22Rv1 (cell line): ENCODE data around the gene SERPINB1.
A peak's percentile ranks its signal among the peaks of the same experiment; 100 is the strongest.

Experiments used
- H3K27ac ChIP-seq: fragments of 450-650 bp; 2 replicates; pipeline ENCODE4 v1.5.1; 2017
- ZFX ChIP-seq: fragments of 450-650 bp; IDR thresholded peaks from 2 replicates; pipeline ENCODE4 v1.6.1; 2017; ENCODE audit warnings: antibody characterized with exemption, borderline replicate concordance
- TF ChIP-seq, protein P1 (sequence below): fragments of 450-650 bp; IDR thresholded peaks from 2 replicates; pipeline ENCODE4 v1.5.1; 2017; ENCODE audit warnings: mild to moderate bottlenecking

Gene SERPINB1

DNA sequence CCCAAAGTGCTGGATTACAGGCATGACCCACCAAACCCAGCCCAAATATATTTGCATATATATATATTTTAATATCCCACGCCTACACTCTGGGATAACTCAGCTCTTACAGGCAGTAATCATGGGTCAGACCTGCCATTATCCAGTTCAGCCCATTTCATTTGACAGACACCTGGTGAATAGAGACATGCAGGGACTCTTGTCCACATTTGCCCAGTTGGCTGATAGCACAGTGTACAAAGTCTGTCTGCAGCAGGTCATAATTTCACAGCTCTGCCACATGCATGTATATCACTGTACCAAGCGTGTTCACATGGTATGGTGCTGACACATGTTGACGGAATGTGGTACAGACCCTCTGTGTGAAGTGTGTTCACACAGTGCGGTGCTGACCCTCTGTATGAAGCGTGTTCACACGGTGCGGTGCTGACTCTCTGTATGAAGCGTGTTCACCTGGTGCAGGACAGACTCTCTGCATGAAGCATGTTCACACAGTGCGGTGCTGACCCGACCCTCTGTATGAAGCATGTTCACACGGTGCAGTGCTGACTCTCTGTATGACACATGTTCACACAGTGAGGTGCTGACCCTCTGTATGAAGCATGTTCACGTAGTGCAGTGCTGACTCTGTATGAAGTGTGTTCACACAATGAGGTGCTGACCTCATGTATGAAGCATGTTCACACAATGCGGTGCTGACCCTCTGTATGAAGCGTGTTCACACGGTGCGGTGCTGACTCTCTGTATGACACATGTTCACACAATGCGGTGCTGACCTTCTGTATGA lies 10.3 kb upstream of the SERPINB1 start:
- TF ChIP-seq, protein P1, sequence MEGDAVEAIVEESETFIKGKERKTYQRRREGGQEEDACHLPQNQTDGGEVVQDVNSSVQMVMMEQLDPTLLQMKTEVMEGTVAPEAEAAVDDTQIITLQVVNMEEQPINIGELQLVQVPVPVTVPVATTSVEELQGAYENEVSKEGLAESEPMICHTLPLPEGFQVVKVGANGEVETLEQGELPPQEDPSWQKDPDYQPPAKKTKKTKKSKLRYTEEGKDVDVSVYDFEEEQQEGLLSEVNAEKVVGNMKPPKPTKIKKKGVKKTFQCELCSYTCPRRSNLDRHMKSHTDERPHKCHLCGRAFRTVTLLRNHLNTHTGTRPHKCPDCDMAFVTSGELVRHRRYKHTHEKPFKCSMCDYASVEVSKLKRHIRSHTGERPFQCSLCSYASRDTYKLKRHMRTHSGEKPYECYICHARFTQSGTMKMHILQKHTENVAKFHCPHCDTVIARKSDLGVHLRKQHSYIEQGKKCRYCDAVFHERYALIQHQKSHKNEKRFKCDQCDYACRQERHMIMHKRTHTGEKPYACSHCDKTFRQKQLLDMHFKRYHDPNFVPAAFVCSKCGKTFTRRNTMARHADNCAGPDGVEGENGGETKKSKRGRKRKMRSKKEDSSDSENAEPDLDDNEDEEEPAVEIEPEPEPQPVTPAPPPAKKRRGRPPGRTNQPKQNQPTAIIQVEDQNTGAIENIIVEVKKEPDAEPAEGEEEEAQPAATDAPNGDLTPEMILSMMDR, result no peak
- TF ChIP-seq ZFX, result no peak

DNA sequence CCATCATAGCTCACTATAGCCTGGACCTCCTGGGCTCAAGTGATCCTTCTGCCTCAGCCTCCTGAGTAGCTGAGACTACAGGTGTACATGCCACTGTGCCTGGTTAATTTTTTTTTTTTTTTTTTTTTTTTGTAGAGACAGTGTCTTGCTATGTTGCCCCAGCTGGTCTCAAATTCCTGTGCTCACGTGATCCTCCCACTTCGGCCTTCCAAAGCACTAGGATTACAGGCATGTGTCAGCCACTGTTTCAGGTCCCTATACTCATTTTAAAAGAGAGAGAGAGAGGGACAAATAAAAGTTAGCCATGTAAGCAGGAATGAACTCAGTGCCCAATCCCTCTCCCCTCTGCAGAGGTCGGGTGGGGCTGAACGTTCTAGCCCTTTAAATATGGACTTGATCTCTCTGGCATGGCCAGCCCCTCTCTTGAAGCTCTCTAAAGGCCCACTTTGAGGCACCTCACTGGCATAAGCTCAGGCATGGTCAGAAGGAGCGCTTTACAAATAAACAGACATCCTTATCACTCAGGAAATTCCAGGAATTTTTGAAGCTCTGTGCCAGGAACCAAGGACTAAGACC lies 9.0 kb upstream of the SERPINB1 start:
- TF ChIP-seq, protein P1, result no peak
- TF ChIP-seq ZFX, result no peak
- H3K27ac ChIP-seq, result no peak overlapping the region

More for the DNA sequence above, 10.3 kb upstream of the SERPINB1 start:
- H3K27ac ChIP-seq, result no peak overlapping the region

DNA sequence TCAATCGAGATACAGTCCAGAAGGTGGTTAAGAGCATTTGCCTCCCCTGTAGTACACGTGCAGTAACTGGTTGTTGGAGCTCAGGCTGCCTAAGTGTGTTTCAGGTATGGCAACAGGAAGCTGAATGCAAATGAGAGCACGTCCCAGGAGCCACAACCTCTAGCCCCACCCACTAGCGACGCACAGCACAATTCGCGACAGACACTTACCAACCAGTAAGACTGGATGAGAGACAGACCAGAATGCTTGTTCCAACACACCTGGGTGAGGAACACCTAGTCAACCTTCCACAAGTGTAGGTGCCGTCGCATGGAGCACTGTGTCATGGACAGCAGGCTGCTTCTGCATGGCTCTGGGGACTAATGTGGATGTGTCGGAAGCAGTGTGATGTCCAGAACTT lies 7.2 kb upstream of the SERPINB1 start:
- TF ChIP-seq ZFX, result no peak
- TF ChIP-seq, protein P1, result no peak
- peak overlapping the region; percentile 69 for H3K27ac ChIP-seq

DNA sequence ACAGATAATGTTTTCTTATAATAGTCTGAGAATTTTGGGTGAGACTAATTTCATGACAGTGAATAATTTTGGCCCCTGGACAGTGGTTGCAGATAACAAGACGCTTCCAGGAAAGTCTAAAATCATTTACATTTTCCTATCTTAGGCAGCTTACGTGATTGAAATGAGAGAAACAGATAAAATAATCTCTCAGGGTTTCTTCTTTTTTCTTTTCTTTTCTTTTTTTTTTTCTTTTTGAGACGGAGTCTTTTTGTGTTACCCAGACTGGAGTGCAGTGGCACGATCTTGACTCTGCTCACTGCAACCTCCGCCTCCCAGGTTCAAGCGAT lies 4.2 kb upstream of the SERPINB1 start:
- H3K27ac ChIP-seq, result peak overlapping the region; percentile 25; the same call in 1 of the 2 replicates
- no peak for TF ChIP-seq ZFX
- TF ChIP-seq, protein P1, result no peak

DNA sequence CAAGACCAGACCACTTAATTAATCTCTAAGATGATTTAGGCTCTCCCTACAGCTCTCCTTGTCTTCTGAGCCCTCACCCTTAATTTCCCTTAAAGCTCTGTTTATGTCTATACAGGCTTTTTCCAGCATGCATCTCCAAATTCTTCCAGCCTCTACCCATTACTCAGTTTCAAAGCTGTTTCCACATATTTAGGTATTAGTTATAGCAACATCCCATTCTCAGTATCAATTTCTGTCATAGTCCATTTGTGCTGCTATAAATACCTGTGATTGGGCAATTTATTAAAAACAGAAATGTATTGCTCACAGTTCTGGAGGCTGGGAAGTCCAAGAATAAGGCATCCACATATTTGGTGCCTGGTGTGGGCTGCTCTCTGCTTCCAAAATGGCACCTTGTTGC lies 2.3 kb upstream of the SERPINB1 start:
- no peak overlapping the region for H3K27ac ChIP-seq
- TF ChIP-seq, protein P1, result no peak
- TF ChIP-seq ZFX, result no peak

DNA sequence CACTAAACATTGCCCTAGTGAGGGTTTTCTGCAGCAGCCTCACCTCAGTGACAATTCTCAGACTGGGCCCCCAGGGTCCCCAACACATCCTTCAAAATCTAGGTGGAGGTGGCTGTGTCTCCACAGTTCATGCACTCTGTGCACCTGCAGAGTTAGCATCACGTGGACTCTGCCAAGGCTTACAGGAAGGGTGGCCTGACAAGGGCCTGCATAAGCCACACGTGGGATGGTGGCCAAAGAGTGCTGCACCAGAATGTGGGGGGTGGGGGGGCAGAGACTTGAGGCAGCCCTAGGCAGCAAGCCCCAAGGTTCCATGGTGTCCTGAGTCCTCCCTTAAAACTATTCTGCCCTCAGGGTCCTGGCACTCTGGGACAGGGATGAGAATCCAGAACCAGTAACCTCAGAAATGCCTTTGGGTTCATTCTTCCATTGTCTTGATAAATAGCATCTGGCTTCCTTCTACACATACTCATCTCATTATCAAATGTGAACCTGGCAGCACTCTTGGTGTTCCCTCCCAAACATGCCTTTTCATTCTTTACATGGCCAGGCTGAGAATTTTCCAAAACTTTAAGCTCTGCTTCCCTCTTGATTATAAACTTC lies 1.6 kb upstream of the SERPINB1 start:
- TF ChIP-seq, protein P1, result no peak
- no peak for TF ChIP-seq ZFX

DNA sequence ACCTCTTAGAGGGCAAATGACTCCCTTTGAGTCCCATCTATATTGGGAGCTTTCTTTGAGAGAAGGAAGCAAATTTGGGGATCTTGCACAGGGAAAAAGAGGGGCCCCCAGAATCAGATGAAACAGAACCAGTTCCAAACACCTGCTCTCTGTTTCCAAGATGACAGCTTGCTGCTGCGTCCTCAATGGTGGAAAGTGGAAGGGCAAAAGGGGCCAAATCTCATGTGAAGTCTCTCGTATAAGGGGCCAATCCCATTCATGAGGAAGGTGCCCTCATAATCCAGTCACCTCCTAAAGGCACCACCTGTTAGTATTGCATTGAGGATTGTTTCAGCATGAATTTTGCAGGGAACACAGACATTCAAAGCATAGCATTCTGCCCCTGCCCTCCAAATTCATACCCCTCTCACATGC lies 483 bp upstream of the SERPINB1 start:
- H3K27ac ChIP-seq, result peak overlapping the region; percentile 96
- no peak for TF ChIP-seq ZFX
- TF ChIP-seq, protein P1, result no peak

More for the DNA sequence above, 1.6 kb upstream of the SERPINB1 start:
- no peak overlapping the region for H3K27ac ChIP-seq
